ENCODE data around the gene TAPBP.
"Not testable (repeated sequence)": the region's sequence is repeated elsewhere in the genome, so short reads cannot be mapped to it uniquely, and the experiment has no call there.

TAPBP gene

GRCh38 chr6:33344701-33345697, 31.1 kb upstream of the TAPBP start:
- peak; percentile 85 for DNase-seq (ENCODE audit: low read depth)
- H3K4me3 ChIP-seq (ENCODE audit: low read length), result no peak overlapping the region
- peak; percentile 53 for TF ChIP-seq CTCF (conservative IDR thresholded peaks at IDR 0.05; ENCODE audit: low read length)

GRCh38 chr6:33343953-33344611, 30.2 kb upstream of the TAPBP start:
- no peak for DNase-seq (ENCODE audit: low read depth)
- TF ChIP-seq CTCF (conservative IDR thresholded peaks at IDR 0.05; ENCODE audit: low read length), result no peak

GRCh38 chr6:33343606-33343952, 29.7 kb upstream of the TAPBP start:
- not testable (repeated sequence) for DNase-seq (ENCODE audit: low read depth); H3K4me3 ChIP-seq (ENCODE audit: low read length)

More at GRCh38 chr6:33343953-33344611, 30.2 kb upstream of the TAPBP start:
- H3K4me3 ChIP-seq (ENCODE audit: low read length), result no peak overlapping the region

- no peak overlapping the region for H3K4me3 ChIP-seq (ENCODE audit: low read length)
- DNase-seq (ENCODE audit: low read depth), result no peak
- no peak for TF ChIP-seq CTCF (conservative IDR thresholded peaks at IDR 0.05; ENCODE audit: low read length)
These were observed 25.3 kb upstream of the TAPBP start for GRCh38 chr6:33339193-33339592.

GRCh38 chr6:33336495-33336894, 22.6 kb upstream of the TAPBP start:
- no peak for DNase-seq (ENCODE audit: low read depth)
- H3K4me3 ChIP-seq (ENCODE audit: low read length), result no peak overlapping the region
- no peak for TF ChIP-seq CTCF (conservative IDR thresholded peaks at IDR 0.05; ENCODE audit: low read length)

- H3K4me3 ChIP-seq (ENCODE audit: low read length), result no peak overlapping the region
- TF ChIP-seq CTCF (conservative IDR thresholded peaks at IDR 0.05; ENCODE audit: low read length), result no peak
- DNase-seq (ENCODE audit: low read depth), result no peak
These were observed 22.0 kb upstream of the TAPBP start for GRCh38 chr6:33335916-33336315.

GRCh38 chr6:33333666-33334065, 19.8 kb upstream of the TAPBP start:
- no peak for DNase-seq (ENCODE audit: low read depth)
- no peak for TF ChIP-seq CTCF (conservative IDR thresholded peaks at IDR 0.05; ENCODE audit: low read length)

More at GRCh38 chr6:33333666-33334065, 19.8 kb upstream of the TAPBP start:
- no peak overlapping the region for H3K4me3 ChIP-seq (ENCODE audit: low read length)
